NOMO-1 treated with DMSO at 0.1 percent for 48 hours (cell line): ENCODE data around the gene SPECC1L.
A peak's percentile ranks its signal among the peaks of the same experiment; 100 is the strongest.
"Not testable (repeated sequence)": the region's sequence is repeated elsewhere in the genome, so short reads cannot be mapped to it uniquely, and the experiment has no call there.

Experiments used
- DNase-seq: peaks from one replicate; lab custom pipeline; 2025; ENCODE audit not compliant: unreplicated experiment; lab: John Stamatoyannopoulos, UW

The SPECC1L gene, protein sequence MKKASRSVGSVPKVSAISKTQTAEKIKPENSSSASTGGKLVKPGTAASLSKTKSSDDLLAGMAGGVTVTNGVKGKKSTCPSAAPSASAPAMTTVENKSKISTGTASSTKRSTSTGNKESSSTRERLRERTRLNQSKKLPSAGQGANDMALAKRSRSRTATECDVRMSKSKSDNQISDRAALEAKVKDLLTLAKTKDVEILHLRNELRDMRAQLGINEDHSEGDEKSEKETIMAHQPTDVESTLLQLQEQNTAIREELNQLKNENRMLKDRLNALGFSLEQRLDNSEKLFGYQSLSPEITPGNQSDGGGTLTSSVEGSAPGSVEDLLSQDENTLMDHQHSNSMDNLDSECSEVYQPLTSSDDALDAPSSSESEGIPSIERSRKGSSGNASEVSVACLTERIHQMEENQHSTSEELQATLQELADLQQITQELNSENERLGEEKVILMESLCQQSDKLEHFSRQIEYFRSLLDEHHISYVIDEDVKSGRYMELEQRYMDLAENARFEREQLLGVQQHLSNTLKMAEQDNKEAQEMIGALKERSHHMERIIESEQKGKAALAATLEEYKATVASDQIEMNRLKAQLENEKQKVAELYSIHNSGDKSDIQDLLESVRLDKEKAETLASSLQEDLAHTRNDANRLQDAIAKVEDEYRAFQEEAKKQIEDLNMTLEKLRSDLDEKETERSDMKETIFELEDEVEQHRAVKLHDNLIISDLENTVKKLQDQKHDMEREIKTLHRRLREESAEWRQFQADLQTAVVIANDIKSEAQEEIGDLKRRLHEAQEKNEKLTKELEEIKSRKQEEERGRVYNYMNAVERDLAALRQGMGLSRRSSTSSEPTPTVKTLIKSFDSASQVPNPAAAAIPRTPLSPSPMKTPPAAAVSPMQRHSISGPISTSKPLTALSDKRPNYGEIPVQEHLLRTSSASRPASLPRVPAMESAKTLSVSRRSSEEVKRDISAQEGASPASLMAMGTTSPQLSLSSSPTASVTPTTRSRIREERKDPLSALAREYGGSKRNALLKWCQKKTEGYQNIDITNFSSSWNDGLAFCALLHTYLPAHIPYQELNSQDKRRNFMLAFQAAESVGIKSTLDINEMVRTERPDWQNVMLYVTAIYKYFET

DNA sequence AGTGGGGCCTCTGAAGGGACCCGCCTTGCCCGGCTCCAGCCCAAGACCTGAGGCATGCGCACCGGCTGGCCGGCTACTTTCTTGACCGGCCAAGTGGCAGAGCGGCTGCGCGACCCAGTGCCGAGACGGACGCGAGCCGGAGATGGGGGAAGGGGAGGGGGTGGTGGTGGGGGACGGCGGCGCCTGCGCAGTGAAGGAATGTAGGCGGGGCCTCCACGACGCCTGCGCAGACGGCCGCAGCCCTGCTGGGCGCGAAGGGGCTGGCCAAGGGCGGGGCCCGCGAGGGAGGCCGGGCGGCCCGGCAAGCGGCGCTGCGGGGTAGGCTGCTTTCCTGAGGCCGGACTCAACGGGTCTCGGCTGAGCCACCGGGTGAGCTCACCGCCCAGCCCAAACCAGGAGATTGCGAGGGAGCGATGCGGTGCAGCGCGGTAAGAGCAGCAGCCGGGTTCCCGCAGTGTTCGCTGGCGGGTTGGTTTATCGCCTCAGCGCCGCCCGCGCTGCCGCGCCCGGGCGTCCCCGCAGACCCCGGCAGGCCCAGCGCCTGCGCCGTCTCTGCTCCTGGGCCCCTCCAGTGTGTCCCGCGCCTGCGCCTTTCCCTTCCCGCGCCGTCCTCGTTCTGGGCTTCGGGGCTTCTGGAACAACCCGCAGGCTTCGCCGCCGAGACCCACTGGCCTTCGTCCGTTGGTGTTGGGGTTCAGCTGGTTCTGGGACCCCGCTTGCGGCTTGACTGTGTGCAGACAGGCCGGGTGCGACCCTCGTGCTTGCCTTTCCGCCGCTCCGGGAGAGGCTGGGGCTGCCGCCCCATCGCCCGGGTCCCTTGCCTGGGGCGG is at the start of gene SPECC1L:
SPECC1L (plus strand) TSS at position 276 of the 830 bp plus-strand sequence. CDS start 31,401 bp downstream, outside the sequence.
- peak; percentile 85 for DNase-seq

DNA sequence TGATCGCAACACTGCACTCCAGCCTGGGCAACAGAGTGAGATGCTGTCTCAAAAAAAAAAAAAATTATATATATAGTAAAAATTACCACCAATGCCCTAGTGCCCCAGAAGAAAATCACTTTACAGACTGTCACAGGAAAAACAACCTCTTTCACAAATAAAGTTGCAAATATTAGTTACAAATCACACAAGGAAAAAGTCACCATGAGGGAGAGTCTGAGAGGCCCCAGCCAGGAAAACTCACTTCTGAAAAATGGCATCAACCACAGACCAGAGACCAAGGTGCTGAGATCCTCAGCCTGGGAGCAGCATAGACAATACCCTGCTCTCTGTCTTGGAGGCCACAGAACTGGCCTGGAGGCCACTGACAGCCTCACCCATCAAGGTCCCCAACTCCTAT is 46.2 kb upstream of the SPECC1L start:
- DNase-seq: no peak

- no peak for DNase-seq
Observed at GRCh38 chr22:24225044-24225601, 45.5 kb upstream of the SPECC1L start.

DNA sequence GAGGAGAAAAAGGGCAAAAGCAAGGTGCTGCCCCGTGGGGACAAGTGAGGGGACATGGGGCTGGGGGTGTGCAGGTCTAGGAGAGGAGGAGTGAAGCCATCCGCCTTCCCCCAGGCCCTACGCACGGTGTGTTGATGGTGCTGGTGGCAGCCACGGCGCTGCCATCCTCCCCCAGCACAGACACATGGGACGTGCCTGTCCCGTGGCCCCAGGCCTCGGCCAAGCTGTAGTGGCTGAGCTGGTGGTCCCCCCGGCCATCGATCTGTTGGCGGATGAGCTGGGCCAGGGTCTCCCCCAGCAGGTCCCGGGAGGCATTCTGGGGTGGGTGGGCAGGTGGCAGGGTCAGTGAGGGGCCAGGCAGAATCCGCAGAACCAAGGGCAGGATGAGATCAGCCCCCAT is 44.7 kb upstream of the SPECC1L start:
- no peak for DNase-seq

- DNase-seq: peak; percentile 34
Observed at GRCh38 chr22:24230911-24231656, 39.5 kb upstream of the SPECC1L start.

GRCh38 chr22:24231706-24232105 is 38.9 kb upstream of the SPECC1L start:
- DNase-seq: no peak

DNA sequence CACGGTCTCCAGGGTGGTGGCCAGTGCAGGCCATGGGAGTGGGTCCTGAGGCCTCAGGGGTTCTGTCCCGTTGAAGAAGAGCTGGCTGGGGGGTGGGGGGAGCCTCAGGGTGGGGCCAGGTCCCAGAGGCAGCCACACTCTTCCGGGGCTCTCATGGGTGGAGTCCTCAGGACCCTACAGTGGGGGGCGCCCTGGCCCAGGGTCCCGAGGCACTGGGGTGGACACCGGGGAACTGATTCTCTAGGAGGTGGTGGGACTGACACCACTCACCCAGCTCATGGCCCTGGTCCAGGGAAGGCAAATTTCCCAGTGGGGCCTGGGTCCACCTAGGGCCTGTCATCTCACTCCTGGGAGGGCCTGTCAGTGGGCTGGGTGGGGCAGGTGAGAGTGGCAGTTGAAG is 38.5 kb upstream of the SPECC1L start:
- DNase-seq: no peak

- no peak for DNase-seq
Observed at GRCh38 chr22:24232725-24233124, 37.9 kb upstream of the SPECC1L start.

- DNase-seq: no peak
Observed at GRCh38 chr22:24233235-24233634, 37.4 kb upstream of the SPECC1L start.

GRCh38 chr22:24233816-24234215 is 36.8 kb upstream of the SPECC1L start:
- DNase-seq: no peak

- DNase-seq: no peak
Observed at GRCh38 chr22:24235315-24235714, 35.3 kb upstream of the SPECC1L start.

GRCh38 chr22:24236656-24237055 is 34.0 kb upstream of the SPECC1L start:
- no peak for DNase-seq

DNA sequence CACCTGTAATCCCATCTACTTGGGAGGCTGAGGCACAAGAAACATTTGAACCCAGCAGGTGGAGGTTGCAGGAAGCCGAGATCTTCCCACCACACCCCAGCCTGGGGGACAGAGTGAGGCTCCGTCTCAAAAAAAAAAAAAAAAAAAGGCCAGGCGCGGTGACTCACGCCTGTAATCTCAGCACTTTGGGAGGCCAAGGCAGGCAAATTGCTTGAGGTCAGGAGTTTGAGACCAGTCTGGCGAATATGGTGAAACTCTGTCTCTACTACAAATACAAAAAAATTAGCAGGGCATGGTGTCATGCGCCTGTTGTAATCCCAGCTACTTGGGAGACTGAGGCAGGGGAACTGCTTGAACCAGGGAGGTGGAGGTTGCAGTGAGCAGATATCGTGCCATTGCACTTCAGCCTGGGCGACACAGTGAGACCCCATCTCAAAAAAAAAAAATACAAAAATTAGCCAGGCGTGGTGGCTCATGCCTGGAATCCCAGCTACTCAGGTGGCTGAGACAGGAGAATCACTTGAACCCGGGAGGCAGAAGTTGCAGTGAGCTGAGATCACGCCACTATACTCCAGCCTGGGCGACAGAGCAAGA is 32.4 kb upstream of the SPECC1L start:
- DNase-seq: not testable (repeated sequence)

DNA sequence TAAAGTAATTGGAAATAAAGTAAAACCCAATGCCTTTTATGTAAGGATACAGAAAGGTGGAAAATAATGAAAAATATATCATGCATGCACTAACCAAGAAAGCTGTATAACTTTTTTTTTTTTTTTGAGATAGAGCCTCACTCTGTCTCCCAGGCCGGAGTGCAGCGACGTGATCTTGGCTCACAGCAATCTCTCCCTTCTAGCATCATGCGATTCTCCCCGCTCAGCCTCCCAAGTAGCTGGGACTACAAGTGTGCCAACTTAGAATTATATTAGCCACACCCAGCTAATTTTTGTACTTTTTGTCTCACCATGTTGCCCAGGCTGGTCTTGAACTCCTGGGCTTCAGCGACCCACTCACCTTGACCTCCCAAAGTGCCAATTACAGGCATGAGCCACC is 30.2 kb upstream of the SPECC1L start:
- no peak for DNase-seq

- DNase-seq: peak; percentile 9
Observed at GRCh38 chr22:24240985-24241692, 29.5 kb upstream of the SPECC1L start.

DNA sequence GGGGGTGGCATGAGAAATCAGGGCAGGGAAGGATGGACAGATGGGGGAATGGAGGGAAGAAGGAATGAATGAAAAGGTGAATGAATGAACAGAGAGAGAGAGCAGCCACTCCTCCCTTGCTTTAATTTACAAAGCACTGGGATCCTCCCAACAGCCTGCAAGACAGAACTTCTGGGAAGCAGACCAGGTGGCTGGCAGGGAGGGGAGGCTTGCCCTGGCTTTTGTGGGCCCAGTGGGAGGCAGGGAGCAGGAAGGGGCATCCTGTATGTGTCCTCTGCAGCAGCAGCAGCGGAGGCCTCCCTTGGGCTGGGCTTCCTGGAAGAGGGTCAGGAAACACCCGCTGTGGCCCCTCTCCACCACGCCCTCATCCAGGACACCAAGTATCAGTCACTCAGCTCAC is 27.2 kb upstream of the SPECC1L start:
- DNase-seq: not testable (repeated sequence)

GRCh38 chr22:24244144-24244787 is 26.4 kb upstream of the SPECC1L start:
- DNase-seq: no peak

DNA sequence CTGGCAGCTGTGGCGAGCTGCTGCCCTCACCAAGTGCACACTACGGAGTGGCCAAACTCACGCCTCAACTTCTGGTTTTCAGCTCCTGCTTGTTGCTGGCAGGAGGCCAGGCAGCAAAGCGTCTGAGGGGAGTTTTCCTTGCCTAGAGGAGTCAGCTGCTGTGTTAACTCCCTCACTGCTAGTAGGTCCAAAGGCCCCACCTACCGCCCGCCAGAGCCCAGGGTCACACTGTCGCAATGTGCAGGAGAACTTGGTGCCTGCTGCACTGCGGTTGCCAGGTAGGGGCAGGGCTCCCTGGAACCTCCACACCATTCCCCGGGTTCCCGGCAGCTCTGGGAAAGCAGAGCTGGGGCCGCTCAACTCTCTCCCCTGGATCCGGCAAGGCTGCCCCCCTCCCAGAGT is 25.6 kb upstream of the SPECC1L start, which contains the start of gene GGT5:
GGT5 (minus strand) TSS at position 53 of the 402 bp plus-strand sequence. CDS start 357 bp downstream, outside the sequence.
- DNase-seq: not testable (repeated sequence)
